ENCODE measurements around the gene PDE4D.

- TF ChIP-seq CREB5 (CRISPR knock-in tag; IDR thresholded peaks at IDR 0.05; ENCODE audit: low read depth) (no peak), ARNTL (CRISPR knock-in tag; IDR thresholded peaks at IDR 0.05; ENCODE audit: borderline replicate concordance, low read depth) (no peak), CSRNP3 (CRISPR knock-in tag; IDR thresholded peaks at IDR 0.05) (no peak), ZFP3 (CRISPR knock-in tag; IDR thresholded peaks at IDR 0.05) (no peak), PATZ1 (CRISPR knock-in tag; IDR thresholded peaks at IDR 0.05; ENCODE audit: borderline replicate concordance) (no peak)
Measured at GRCh38 chr5:58921159-58921558, 972.4 kb downstream of the PDE4D start.

Measured in SK-N-SH treated with all-trans-retinoic acid at 6 μM for 48 hours (cell line).